GM12878 (cell line): ENCODE results near the gene ATXN1. TPM values are rescaled to one million over a fixed set of nuclear protein-coding genes. Genes with fewer than 3 reads are reported as not detected.

Experiments used
- ATAC-seq: fragments of 200-7000 bp; cut with Tn5 transposase; 3 replicates; pipeline ENCODE4 v1.9.1; 2020; ENCODE audit warnings: mild to moderate bottlenecking, moderate library complexity
- BruUV-seq: library from RNA; stranded (reverse); fragments of 400-500 nt; replicated peaks from 2 replicates; lab custom pipeline; 2021; lab: Mats Ljungman, UMichigan
- CTCF ChIA-PET: fragments of 300-600 bp; sonication (Branson Sonifier 250); formaldehyde crosslinking; extraction: SDS; loops from one replicate; lab custom pipeline; 2021; ENCODE audit warnings: inconsistent platforms; lab: Yijun Ruan, JAX
- POLR2A ChIA-PET: fragments of 350-600 bp; formaldehyde crosslinking; extraction: SDS; loops from one replicate; lab custom pipeline; 2021; ENCODE audit warnings: inconsistent platforms; lab: Charles Lee
- RAD21 ChIA-PET: fragments of 300-600 bp; sonication (Branson Sonifier 250); formaldehyde crosslinking; loops from one replicate; lab custom pipeline; 2023; ENCODE audit warnings: antibody characterized with exemption; ENCODE audit not compliant: unreplicated experiment; lab: Charles Lee
- SMC1A ChIA-PET: fragments of 300-600 bp; sonication (Branson Sonifier 250); formaldehyde crosslinking; loops from one replicate; lab custom pipeline; 2023; ENCODE audit not compliant: unreplicated experiment, uncharacterized antibody; lab: Charles Lee
- DNase-seq: peaks from one replicate; pipeline ENCODE4 v3.0.0-alpha.2; 2011; ENCODE audit warnings: low read depth, low spot score
- FAIRE-seq: peaks from 3 replicates; lab custom pipeline; 2011; peaks lifted over from hg19 to GRCh38; lab: Jason Lieb, UNC
- H2AFZ ChIP-seq: 2 replicates; pipeline ENCODE4 v1.6.0; 2011; ENCODE audit warnings: low read depth, low read length, control low read depth; ENCODE audit not compliant: control insufficient read depth
- H3K27ac ChIP-seq: 2 replicates; pipeline ENCODE4 v1.5.1; 2011; ENCODE audit warnings: control low read depth; ENCODE audit not compliant: control insufficient read depth, insufficient read depth
- H3K27me3 ChIP-seq, 2 experiments: replicated peaks in 1 of 2; 2 replicates each; pipeline versions ENCODE4 v1.6.0 to v1.6.1; 2011; ENCODE audit warnings: low read length in 1 of 2; ENCODE audit not compliant: control insufficient read depth in 2 of 2, insufficient read depth in 2 of 2
- H3K36me3 ChIP-seq, 2 experiments: 2 replicates each; pipeline ENCODE4 v1.5.1; 2011; ENCODE audit warnings: low read length in 1 of 2; ENCODE audit not compliant: control insufficient read depth in 2 of 2, insufficient read depth in 2 of 2
- H3K4me1 ChIP-seq: 2 replicates; pipeline ENCODE4 v1.6.1; 2011; ENCODE audit warnings: mild to moderate bottlenecking, low read length, moderate library complexity, mixed read lengths; ENCODE audit not compliant: control insufficient read depth, insufficient read depth
- H3K4me2 ChIP-seq: 2 replicates; pipeline ENCODE4 v1.6.0; 2011; ENCODE audit warnings: control low read depth; ENCODE audit not compliant: control insufficient read depth, insufficient read depth
- H3K4me3 ChIP-seq: fragments of 200-600 bp; sonication (generic); 2 replicates; pipeline ENCODE4 v1.5.1; 2016
- H3K79me2 ChIP-seq: 2 replicates; pipeline ENCODE4 v1.6.0; 2011; ENCODE audit warnings: low read length; ENCODE audit not compliant: control insufficient read depth, insufficient read depth
- H3K9ac ChIP-seq: 2 replicates; pipeline ENCODE4 v1.8.0; 2011; ENCODE audit warnings: low read length, control low read depth, mixed read lengths; ENCODE audit not compliant: control insufficient read depth, insufficient read depth
- H3K9me3 ChIP-seq: replicated peaks from 3 replicates; pipeline ENCODE4 v1.5.1; 2011; ENCODE audit warnings: mild to moderate bottlenecking, low read length; ENCODE audit not compliant: control insufficient read depth, insufficient read depth
- H4K20me1 ChIP-seq: 2 replicates; pipeline ENCODE4 v1.6.0; 2011; ENCODE audit not compliant: control insufficient read depth, insufficient read depth
- CHD2 ChIP-seq: IDR thresholded peaks from 2 replicates; pipeline ENCODE4 v1.6.1; 2011; ENCODE audit warnings: low read depth, low read length, improper control_type of control experiment, borderline replicate concordance
- CHD4 ChIP-seq: fragments of 200-600 bp; sonication (generic); IDR thresholded peaks from 2 replicates; pipeline ENCODE4 v1.6.1; 2016; ENCODE audit warnings: mild to moderate bottlenecking
- CREB1 ChIP-seq: IDR thresholded peaks from 2 replicates; pipeline ENCODE4 v1.6.1; 2012; ENCODE audit warnings: low read depth, mild to moderate bottlenecking, inconsistent platforms
- GATAD2B ChIP-seq: fragments of 450-650 bp; conservative IDR thresholded peaks from 2 replicates; pipeline ENCODE4 v1.6.1; 2017; ENCODE audit warnings: low read depth, mild to moderate bottlenecking, moderate library complexity
- NFIC ChIP-seq: IDR thresholded peaks from 2 replicates; pipeline ENCODE4 v1.6.1; 2012; ENCODE audit warnings: low read depth, mild to moderate bottlenecking, inconsistent platforms, low read length, moderate library complexity
- PML ChIP-seq: IDR thresholded peaks from 2 replicates; pipeline ENCODE4 v1.6.1; 2012; ENCODE audit warnings: low read length, inconsistent platforms
- RELB ChIP-seq: fragments of 450-650 bp; IDR thresholded peaks from 2 replicates; pipeline ENCODE4 v1.6.1; 2017; ENCODE audit warnings: low read depth, mild to moderate bottlenecking, moderate library complexity
- SIX5 ChIP-seq: IDR thresholded peaks from 2 replicates; pipeline ENCODE4 v1.6.1; 2011; ENCODE audit warnings: mild to moderate bottlenecking, low read depth, low read length, moderate library complexity; ENCODE audit not compliant: severe bottlenecking
- SREBF1 ChIP-seq: IDR thresholded peaks from 2 replicates; pipeline ENCODE4 v1.6.1; 2012; ENCODE audit warnings: mild to moderate bottlenecking, low read length
- TAF1 ChIP-seq: IDR thresholded peaks from 2 replicates; pipeline ENCODE4 v1.6.1; 2011; ENCODE audit warnings: mild to moderate bottlenecking, low read depth, low read length, borderline replicate concordance
- TCF12 ChIP-seq: IDR thresholded peaks from 2 replicates; pipeline ENCODE4 v1.6.1; 2011; ENCODE audit warnings: low read depth, mild to moderate bottlenecking, low read length
- USF1 ChIP-seq: IDR thresholded peaks from 2 replicates; pipeline ENCODE4 v1.6.1; 2011; ENCODE audit warnings: borderline replicate concordance, low read depth, mild to moderate bottlenecking, moderate library complexity, mixed read lengths, low read length; ENCODE audit not compliant: insufficient read depth; ENCODE audit errors: extremely low read length
- USF2 ChIP-seq: IDR thresholded peaks from 2 replicates; pipeline ENCODE4 v1.6.1; 2011; ENCODE audit warnings: low read depth, low read length, improper control_type of control experiment, borderline replicate concordance
- ZBED1 ChIP-seq: IDR thresholded peaks from 2 replicates; pipeline ENCODE4 v1.6.1; 2016; ENCODE audit warnings: borderline replicate concordance
- ZBTB33 ChIP-seq: fragments of 450-650 bp; IDR thresholded peaks from 2 replicates; pipeline ENCODE4 v1.6.1; 2017; ENCODE audit warnings: mild to moderate bottlenecking
- ZBTB4 ChIP-seq: fragments of 450-650 bp; formaldehyde crosslinking; IDR thresholded peaks from 2 replicates; pipeline ENCODE4 v1.4.0; 2022; ENCODE audit warnings: mild to moderate bottlenecking, moderate library complexity
- WGBS: methylation state at CpG from one replicate; pipeline ENCODE4 v1.1.6; 2016; ENCODE audit warnings: low lambda C conversion rate; ENCODE audit not compliant: insufficient replicate concordance, insufficient coverage; ENCODE audit errors: missing lambda C conversion rate; 5-methylcytosine and 5-hydroxymethylcytosine counted together
- in situ Hi-C: fragments of 300-500 bp; cut with MboI; formaldehyde crosslinking; loops from 9 replicates; pipeline ENCODE4 v1.14.3; 2018; ENCODE audit warnings: mixed read lengths
- intact Hi-C: fragments of 100-400 bp; cut with micrococcal nuclease; formaldehyde crosslinking; loops from one replicate; pipeline ENCODE4 v1.14.2; 2022; ENCODE audit not compliant: unreplicated experiment
- polyA plus RNA-seq, 11 experiments: library from polyadenylated mRNA; depleted of rRNA in 4 of 11; unstranded in 6 of 11; stranded (reverse) in 5 of 11; fragments of >200 nt; fragmentation: Nextera tagmentation in 4 of 11; fragmentation: Illumina TruSeq in 1 of 11; extraction: Ambion mirVana in 4 of 11; extraction: Trizol in 1 of 11; gene quantifications; 1 replicate in 1 of 11; 2 replicates in 10 of 11; pipeline versions ENCODE4 v1.2.1 to v1.2.3, GENCODE V29; 2011 to 2016; ENCODE audit warnings: inconsistent platforms in 2 of 11, missing spikeins in 2 of 11, low read depth in 1 of 11
- total RNA-seq, 4 experiments: library from RNA; depleted of rRNA in 3 of 4; stranded (reverse); fragments of >200 nt in 3 of 4; fragmentation: Illumina TruSeq in 1 of 4; extraction: Trizol in 1 of 4; gene quantifications; 2 replicates each; pipeline versions ENCODE4 v1.2.1 to v1.2.3, GENCODE V29; 2013 to 2021

Gene ATXN1
- total and polyA plus RNA-seq, 10 of the 15 experiments (the other 5 are each of a cell fraction or from before 2014, with no cell fraction given) = 12.2 to 51.2 (median 20.5) TPM

GRCh38 chr6:16371401-16371800, 389.9 kb downstream of the ATXN1 start:
- ATAC-seq (peak; percentile 62), FAIRE-seq (peak; percentile 7), DNase-seq (no peak)
- POLR2A ChIA-PET = interaction anchor here (0.7 to 1.2 kb wide), 4 partner anchors 20 to 49 kb away, joined by 3 to 4 read pairs (median 3); no protein-coding TSS in a partner anchor
- Histone ChIP-seq H3K9me3 (peaks cover 2% of the 10 kb centered on the region; the same call in 2 of the 3 replicates), H3K27ac (no peak overlapping the region), H3K4me2 (0 out of 2 replicates have a peak overlapping the region, but pooled peaks have one; percentile 19), H3K4me1 (peaks cover 20% of the 10 kb centered on the region), H4K20me1 (no peaks in the 10 kb centered on the region), H3K4me3 (no peak overlapping the region), H3K79me2 (peaks cover 2% of the 10 kb centered on the region; the same call in 1 of the 2 replicates), H3K9ac (no peak overlapping the region), H3K27me3 (no peaks in the 10 kb centered on the region), H2AFZ (no peak overlapping the region), H3K36me3 (peaks cover 0 to 1% of the 10 kb centered on the region in 2 experiments; a peak in 3 of 4 replicates)
- RAD21 ChIA-PET = interaction anchor here (0.5 to 2.9 kb wide), 14 partner anchors 23 to 630 kb away, joined by 3 to 13 read pairs (median 3); no protein-coding TSS in a partner anchor
- intact Hi-C loops (no loop called here), in situ Hi-C loops (no loop called here)
- CTCF ChIA-PET = interaction anchor here (0.7 to 1.5 kb wide), 13 partner anchors 8 to 750 kb away, joined by 3 to 9 read pairs (median 4); no protein-coding TSS in a partner anchor
- no TSS peak for BruUV-seq
- SMC1A ChIA-PET = interaction anchor here (0.6 to 3.0 kb wide), 18 partner anchors 9 to 591 kb away, joined by 3 to 18 read pairs (median 4); no protein-coding TSS in a partner anchor
- 0% methylated on average over 1 of the region's 1 CpG for WGBS
- TF ChIP-seq TCF12 (no peak), ZBED1 (no peak), CREB1 (no peak), SREBF1 (no peak), TAF1 (no peak), ZBTB4 (CRISPR knock-in tag) (no peak), CHD4 (no peak), RELB (no peak), PML (no peak), NFIC (no peak), ZBTB33 (no peak), USF2 (no peak), USF1 (no peak), GATAD2B (no peak), SIX5 (no peak), CHD2 (no peak)
